ENCODE measurements around the gene EDEM3. TPM values are rescaled to one million over a fixed set of nuclear protein-coding genes. Genes with fewer than 3 reads are reported as not detected.
A peak's percentile ranks its signal among the peaks of the same experiment; 100 is the strongest.

The EDEM3 gene
- total RNA-seq, 1 experiment from 2014 or later = 10.6 TPM

DNA sequence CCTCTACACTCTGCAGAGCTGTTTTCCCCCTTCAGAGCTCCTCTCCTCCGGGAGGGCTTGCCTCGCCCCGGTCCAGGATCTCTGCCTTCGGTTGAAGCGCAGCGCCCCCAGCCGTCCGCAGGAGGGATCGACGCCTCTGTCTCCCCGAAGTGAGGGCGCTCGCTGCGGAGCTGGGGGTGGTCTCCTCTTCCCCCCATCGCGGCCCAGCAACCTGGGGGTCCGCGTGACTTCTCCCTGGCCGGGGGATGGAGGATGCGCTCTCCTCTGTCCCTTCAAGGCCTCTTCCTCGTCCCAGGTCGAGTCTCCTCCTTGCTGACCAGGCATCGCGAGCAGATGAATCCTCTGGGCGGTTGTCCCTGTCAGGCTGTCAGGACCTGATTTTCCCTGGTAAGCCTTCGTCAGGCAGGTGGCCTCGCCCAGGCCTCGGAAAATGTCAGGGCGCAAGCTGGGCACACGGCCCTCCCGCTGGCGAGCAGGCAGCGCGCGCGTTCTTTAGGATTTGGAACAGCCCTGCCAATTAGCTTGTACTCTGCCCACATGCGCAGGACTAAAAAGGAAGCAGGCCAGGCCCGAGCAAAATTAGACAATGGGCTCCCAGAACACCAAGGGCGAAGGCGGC is 90.5 kb downstream of the EDEM3 start (continued):
- TF ChIP-seq RELA (CRISPR knock-in tag; IDR thresholded peaks at IDR 0.05; ENCODE audit: borderline replicate concordance) = no peak; the same call in 1 of the 2 replicates
- no peak for TF ChIP-seq HMGA2 (CRISPR knock-in tag; IDR thresholded peaks at IDR 0.05)
- TF ChIP-seq TEAD1 (CRISPR knock-in tag; IDR thresholded peaks at IDR 0.05) = no peak
- TF ChIP-seq IRF2 (CRISPR knock-in tag; IDR thresholded peaks at IDR 0.05; ENCODE audit: borderline replicate concordance, low read depth) = no peak
- TF ChIP-seq TCF7 (CRISPR knock-in tag; IDR thresholded peaks at IDR 0.05; ENCODE audit: low read depth) = no peak
- TF ChIP-seq, protein P1, sequence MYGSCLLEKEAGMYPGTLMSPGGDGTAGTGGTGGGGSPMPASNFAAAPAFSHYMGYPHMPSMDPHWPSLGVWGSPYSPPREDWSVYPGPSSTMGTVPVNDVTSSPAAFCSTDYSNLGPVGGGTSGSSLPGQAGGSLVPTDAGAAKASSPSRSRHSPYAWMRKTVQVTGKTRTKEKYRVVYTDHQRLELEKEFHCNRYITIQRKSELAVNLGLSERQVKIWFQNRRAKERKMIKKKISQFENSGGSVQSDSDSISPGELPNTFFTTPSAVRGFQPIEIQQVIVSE (CRISPR knock-in tag; IDR thresholded peaks at IDR 0.05; ENCODE audit: borderline replicate concordance) = no peak
- TF ChIP-seq NFYB (CRISPR knock-in tag; conservative IDR thresholded peaks at IDR 0.05; ENCODE audit: low read depth) = no peak; the same call in 1 of the 2 replicates
- TF ChIP-seq TP53 (CRISPR knock-in tag; IDR thresholded peaks at IDR 0.05) = no peak
- TF ChIP-seq, protein P2, sequence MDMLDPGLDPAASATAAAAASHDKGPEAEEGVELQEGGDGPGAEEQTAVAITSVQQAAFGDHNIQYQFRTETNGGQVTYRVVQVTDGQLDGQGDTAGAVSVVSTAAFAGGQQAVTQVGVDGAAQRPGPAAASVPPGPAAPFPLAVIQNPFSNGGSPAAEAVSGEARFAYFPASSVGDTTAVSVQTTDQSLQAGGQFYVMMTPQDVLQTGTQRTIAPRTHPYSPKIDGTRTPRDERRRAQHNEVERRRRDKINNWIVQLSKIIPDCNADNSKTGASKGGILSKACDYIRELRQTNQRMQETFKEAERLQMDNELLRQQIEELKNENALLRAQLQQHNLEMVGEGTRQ (CRISPR knock-in tag; IDR thresholded peaks at IDR 0.05) = no peak
- no peak for TF ChIP-seq GRHL2 (CRISPR knock-in tag; IDR thresholded peaks at IDR 0.05; ENCODE audit: insufficient replicate concordance, severe bottlenecking)
- TF ChIP-seq, protein P3, sequence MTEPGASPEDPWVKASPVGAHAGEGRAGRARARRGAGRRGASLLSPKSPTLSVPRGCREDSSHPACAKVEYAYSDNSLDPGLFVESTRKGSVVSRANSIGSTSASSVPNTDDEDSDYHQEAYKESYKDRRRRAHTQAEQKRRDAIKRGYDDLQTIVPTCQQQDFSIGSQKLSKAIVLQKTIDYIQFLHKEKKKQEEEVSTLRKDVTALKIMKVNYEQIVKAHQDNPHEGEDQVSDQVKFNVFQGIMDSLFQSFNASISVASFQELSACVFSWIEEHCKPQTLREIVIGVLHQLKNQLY (CRISPR knock-in tag; IDR thresholded peaks at IDR 0.05) = no peak
- no peak for TF ChIP-seq NR1H2 (CRISPR knock-in tag; IDR thresholded peaks at IDR 0.05)
- TF ChIP-seq, protein P4, sequence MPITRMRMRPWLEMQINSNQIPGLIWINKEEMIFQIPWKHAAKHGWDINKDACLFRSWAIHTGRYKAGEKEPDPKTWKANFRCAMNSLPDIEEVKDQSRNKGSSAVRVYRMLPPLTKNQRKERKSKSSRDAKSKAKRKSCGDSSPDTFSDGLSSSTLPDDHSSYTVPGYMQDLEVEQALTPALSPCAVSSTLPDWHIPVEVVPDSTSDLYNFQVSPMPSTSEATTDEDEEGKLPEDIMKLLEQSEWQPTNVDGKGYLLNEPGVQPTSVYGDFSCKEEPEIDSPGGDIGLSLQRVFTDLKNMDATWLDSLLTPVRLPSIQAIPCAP (CRISPR knock-in tag; IDR thresholded peaks at IDR 0.05) = peak; percentile 34; the same call in 1 of the 2 replicates
- no peak; the same call in 1 of the 2 replicates for TF ChIP-seq NFE2L1 (CRISPR knock-in tag; IDR thresholded peaks at IDR 0.05)
- TF ChIP-seq, protein P5, sequence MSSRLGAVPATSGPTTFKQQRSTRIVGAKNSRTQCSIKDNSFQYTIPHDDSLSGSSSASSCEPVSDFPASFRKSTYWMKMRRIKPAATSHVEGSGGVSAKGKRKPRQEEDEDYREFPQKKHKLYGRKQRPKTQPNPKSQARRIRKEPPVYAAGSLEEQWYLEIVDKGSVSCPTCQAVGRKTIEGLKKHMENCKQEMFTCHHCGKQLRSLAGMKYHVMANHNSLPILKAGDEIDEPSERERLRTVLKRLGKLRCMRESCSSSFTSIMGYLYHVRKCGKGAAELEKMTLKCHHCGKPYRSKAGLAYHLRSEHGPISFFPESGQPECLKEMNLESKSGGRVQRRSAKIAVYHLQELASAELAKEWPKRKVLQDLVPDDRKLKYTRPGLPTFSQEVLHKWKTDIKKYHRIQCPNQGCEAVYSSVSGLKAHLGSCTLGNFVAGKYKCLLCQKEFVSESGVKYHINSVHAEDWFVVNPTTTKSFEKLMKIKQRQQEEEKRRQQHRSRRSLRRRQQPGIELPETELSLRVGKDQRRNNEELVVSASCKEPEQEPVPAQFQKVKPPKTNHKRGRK (CRISPR knock-in tag; IDR thresholded peaks at IDR 0.05; ENCODE audit: borderline replicate concordance) = no peak
- TF ChIP-seq ZNF138 (CRISPR knock-in tag; conservative IDR thresholded peaks at IDR 0.05) = no peak
- TF ChIP-seq, protein P6, sequence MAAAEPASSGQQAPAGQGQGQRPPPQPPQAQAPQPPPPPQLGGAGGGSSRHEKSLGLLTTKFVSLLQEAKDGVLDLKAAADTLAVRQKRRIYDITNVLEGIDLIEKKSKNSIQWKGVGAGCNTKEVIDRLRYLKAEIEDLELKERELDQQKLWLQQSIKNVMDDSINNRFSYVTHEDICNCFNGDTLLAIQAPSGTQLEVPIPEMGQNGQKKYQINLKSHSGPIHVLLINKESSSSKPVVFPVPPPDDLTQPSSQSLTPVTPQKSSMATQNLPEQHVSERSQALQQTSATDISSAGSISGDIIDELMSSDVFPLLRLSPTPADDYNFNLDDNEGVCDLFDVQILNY (CRISPR knock-in tag; IDR thresholded peaks at IDR 0.05) = no peak
- TF ChIP-seq, protein P7, sequence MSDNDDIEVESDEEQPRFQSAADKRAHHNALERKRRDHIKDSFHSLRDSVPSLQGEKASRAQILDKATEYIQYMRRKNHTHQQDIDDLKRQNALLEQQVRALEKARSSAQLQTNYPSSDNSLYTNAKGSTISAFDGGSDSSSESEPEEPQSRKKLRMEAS (CRISPR knock-in tag; IDR thresholded peaks at IDR 0.05) = peak; percentile 89
- TF ChIP-seq, protein P8, sequence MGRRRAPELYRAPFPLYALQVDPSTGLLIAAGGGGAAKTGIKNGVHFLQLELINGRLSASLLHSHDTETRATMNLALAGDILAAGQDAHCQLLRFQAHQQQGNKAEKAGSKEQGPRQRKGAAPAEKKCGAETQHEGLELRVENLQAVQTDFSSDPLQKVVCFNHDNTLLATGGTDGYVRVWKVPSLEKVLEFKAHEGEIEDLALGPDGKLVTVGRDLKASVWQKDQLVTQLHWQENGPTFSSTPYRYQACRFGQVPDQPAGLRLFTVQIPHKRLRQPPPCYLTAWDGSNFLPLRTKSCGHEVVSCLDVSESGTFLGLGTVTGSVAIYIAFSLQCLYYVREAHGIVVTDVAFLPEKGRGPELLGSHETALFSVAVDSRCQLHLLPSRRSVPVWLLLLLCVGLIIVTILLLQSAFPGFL (CRISPR knock-in tag; IDR thresholded peaks at IDR 0.05; ENCODE audit: borderline replicate concordance) = no peak
- no peak for TF ChIP-seq RORB (CRISPR knock-in tag; IDR thresholded peaks at IDR 0.05)
- TF ChIP-seq ZNF232 (CRISPR knock-in tag; IDR thresholded peaks at IDR 0.05) = 0 out of 2 replicates have a peak, but pooled peaks have one; percentile 56
- no peak; the same call in 1 of the 2 replicates for TF ChIP-seq ATF1 (CRISPR knock-in tag; IDR thresholded peaks at IDR 0.05)
- peak; percentile 33; the same call in 1 of the 2 replicates for TF ChIP-seq ZNF423 (CRISPR knock-in tag; IDR thresholded peaks at IDR 0.05)
- TF ChIP-seq, protein P9, sequence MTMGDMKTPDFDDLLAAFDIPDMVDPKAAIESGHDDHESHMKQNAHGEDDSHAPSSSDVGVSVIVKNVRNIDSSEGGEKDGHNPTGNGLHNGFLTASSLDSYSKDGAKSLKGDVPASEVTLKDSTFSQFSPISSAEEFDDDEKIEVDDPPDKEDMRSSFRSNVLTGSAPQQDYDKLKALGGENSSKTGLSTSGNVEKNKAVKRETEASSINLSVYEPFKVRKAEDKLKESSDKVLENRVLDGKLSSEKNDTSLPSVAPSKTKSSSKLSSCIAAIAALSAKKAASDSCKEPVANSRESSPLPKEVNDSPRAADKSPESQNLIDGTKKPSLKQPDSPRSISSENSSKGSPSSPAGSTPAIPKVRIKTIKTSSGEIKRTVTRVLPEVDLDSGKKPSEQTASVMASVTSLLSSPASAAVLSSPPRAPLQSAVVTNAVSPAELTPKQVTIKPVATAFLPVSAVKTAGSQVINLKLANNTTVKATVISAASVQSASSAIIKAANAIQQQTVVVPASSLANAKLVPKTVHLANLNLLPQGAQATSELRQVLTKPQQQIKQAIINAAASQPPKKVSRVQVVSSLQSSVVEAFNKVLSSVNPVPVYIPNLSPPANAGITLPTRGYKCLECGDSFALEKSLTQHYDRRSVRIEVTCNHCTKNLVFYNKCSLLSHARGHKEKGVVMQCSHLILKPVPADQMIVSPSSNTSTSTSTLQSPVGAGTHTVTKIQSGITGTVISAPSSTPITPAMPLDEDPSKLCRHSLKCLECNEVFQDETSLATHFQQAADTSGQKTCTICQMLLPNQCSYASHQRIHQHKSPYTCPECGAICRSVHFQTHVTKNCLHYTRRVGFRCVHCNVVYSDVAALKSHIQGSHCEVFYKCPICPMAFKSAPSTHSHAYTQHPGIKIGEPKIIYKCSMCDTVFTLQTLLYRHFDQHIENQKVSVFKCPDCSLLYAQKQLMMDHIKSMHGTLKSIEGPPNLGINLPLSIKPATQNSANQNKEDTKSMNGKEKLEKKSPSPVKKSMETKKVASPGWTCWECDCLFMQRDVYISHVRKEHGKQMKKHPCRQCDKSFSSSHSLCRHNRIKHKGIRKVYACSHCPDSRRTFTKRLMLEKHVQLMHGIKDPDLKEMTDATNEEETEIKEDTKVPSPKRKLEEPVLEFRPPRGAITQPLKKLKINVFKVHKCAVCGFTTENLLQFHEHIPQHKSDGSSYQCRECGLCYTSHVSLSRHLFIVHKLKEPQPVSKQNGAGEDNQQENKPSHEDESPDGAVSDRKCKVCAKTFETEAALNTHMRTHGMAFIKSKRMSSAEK (CRISPR knock-in tag; IDR thresholded peaks at IDR 0.05; ENCODE audit: borderline replicate concordance) = no peak
- no peak for TF ChIP-seq GABPB1 (CRISPR knock-in tag; IDR thresholded peaks at IDR 0.05)
- TF ChIP-seq JUN (CRISPR knock-in tag; IDR thresholded peaks at IDR 0.05) = no peak
